ENCODE measurements around the gene ADRB2.

ADRB2 gene

DNA sequence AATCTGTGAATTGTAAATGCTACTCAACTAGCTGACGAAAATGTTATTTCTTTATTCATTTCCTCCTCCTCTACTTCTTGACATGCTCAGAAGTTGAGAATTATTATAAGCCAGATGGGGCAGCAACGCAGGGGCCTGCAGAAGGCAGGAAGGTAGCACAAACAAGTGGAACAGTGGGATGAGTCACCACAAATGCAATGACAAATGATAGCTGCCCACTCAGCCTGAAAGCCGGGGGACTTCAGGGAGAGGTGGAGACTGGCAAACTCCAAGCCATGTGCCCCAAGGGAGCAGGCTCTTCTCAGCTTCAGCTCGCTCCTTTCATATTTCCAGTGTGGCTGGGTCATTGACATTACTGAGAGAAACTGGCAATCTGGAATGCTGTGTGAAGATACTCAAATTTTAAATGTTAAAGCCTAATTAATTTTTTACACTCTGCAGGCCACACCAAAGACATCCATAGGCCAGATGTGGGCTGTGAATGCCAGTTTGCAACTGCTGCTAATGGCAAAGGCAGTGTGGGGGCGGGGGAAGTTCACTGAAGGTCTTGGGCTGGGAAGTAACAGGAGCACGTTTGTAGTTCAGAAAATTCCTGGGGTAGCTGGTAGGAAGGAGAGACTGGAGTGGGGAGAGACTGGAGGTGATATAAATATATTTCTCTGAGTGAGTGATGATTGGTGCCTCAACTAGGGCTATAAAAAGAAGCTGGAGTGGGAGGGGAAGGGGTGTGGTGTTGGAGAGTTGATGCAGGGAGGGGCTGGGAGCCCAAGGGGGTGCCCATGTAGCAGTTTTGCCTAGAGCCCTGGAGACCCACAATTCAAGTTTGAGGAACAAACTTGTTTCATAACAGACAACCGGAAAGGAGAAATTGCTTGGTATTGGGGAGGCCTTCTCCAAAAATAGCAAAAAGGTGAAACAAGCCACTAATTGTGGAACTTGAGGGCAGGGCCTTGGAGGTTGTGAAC is 20.8 kb upstream of the ADRB2 start:
- no peak for DNase-seq (ENCODE audit: low read depth)

DNA sequence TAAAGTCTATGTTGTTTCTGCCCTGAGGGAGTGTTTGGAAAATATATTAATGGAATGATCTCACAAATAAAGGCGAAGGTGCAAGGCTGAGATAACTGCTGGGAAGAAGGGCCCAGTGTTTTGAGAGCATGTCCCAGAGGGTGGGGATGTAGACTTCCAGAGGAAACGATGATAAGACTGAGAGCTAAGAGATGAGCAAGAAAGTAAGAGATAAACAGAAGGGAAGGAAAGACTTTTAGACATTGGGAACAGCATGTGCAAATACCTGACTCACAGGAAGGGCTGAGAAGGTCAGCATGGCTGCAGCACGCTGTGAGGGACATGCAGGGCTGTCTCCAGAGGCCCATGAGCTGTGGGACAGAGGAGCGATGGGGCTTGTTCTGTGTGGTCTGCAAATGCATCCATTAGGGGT is 19.9 kb upstream of the ADRB2 start:
- DNase-seq (ENCODE audit: low read depth), result no peak

DNA sequence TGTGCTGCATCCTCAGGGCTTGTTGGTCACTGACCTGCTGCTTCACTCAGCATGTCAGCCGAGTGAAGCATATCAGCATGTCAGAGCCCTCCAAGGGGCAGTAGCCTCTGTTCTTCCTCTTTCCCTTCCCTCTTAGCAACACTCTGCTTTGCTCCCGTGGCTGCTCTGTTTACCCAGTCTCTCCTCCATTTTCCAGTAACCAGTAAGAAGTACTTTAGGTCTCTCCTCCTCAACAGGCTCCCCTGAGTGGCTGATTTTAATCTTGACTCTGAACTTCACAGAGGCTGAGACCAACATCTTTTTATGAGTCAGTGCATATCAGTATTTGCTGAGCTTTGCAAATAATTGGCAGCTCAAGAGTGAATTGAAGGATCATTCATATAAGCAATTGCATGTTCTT is 18.6 kb upstream of the ADRB2 start:
- no peak for DNase-seq (ENCODE audit: low read depth)

DNA sequence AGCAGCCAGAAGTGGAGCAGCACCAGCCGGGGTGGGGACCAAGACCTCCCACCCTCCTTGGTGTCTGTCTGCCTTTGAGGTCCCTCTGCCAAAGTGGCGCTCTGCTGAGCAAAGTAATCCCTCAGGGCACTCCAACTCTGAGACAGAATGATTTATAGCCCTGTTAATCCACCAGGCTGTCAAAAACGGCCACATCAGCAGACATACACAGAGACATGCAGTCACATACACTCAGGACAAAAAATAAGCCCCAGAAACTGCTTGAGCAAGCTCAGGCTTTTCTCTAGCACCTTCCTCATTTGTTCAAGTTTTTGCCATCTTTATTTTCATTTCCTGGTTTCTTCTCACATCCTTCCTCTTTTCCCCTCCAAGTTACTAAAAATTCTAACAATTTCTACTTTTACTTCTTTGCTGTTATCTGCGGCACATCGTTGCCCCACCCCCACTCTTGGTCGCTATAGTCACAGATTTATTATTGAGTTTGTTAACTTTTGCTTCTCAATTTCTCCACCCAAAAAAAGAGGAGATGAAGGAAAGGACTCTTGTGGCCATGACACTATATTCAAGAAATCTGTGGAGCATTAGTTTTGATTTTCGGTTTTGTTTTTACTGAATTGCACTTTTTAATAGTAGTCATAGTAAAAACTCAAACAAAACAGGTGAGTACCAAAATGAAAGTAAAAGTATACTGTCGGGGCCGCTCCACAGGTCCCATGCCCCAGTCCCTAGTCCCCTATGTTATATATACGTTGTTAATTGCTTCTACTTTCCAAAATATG is 17.4 kb upstream of the ADRB2 start:
- no peak for DNase-seq (ENCODE audit: low read depth)

DNA sequence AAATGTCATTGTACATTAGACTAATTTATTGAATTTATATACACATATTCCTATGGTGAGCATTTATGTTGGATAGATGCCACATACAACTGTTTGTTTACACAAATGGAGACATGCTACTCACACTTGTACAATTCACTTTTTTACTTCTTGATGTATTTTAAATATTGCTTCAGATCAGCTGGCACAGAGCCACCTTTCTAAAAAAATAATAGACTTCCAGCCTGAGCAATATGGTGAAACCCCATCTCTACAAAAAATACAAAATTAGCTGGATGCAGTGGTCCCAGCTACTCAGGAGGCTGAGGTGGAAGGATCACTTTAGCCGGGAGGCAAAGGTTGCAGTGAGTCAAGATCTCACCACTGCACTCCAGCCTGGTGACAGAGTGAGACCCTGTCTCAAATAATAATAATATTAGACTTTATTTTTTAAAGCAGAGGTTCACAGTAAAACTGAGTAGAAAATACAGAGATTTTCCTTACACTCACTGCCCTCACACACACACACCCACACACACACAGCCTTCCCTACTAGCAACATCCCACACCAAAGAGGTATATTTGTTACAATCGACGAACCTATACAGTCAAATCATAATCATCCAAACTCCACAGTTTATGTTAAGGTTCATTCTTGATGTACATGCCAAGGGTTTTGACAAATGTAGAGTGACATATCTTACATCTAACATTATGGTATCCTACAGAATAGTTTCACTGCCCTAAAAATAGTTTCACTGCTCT is 16.5 kb upstream of the ADRB2 start:
- no peak for DNase-seq (ENCODE audit: low read depth)

DNA sequence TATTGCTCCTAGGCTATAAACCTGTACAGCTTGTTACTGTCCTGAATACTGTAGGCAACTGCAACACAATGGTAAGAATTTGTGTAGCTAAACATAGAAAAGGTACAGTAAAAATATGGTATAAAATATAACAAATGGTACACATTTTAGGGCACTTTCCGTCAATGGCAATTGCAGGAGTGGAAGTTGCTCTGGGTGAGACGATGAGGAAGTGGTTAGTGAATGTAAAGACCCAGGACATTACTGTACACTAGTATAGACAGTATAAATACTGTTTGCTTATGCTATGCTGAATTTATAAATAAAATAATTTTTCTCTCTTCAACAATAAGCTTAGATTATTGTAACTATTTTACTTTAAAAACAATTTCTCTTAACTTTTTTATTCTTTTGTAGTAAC is 15.6 kb upstream of the ADRB2 start:
- no peak for DNase-seq (ENCODE audit: low read depth)

DNA sequence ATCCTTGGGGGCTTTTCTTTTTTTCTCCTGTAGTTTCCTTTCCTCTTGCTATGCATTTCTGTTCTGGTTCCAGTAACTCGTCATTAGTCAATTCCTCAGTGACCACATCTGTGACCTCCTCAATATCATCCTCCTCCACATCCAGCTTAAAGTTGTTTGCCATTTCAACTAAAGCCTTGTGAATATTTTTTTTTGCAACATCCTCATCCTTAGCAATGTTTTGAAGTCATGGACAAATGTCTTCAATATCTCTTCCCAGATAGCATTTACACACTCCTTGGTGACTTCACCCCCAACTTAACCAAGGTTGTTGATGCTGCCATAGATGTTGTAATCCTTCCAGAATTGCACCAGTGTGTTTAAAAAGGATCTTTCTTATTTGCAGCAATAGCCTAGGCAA is 14.7 kb upstream of the ADRB2 start:
- no peak for DNase-seq (ENCODE audit: low read depth)

DNA sequence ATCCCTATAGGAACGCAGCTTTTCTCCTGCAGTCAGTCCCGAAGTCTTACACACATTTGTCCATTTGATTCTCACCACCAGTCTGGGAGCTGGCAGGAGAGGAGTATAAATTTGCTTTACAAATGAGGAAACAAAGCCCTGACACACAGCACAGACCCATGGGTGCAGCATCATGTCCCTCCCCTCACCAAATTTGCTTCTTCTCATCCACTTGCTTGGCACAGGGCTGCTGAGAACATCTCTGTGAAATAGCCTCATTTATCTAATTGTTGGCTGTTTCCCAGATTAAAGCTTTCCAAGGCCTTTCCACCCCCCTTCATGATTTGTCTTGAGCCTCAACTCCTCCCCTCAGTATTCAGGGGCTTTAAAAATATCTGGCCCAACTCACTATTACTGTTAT is 11.3 kb upstream of the ADRB2 start:
- DNase-seq (ENCODE audit: low read depth), result no peak

DNA sequence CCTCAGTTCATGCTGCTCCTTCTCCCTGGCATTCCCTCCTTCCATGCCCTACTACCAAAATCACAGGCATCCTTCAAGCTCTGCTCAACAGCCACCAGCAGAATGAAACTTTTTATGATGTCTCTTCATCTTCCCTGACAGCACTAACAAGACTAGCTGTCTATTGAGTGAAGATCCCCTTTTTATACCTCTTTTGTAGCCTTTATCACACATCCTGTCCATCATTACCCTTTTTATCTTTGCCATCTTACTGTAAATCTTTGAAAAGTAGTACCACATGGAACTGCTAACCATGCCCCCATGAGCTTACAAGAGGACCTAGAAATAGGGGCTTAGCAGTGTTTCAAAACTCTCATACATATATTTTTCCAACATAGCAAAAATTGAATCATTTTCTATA is 10.8 kb upstream of the ADRB2 start:
- no peak for DNase-seq (ENCODE audit: low read depth)

DNA sequence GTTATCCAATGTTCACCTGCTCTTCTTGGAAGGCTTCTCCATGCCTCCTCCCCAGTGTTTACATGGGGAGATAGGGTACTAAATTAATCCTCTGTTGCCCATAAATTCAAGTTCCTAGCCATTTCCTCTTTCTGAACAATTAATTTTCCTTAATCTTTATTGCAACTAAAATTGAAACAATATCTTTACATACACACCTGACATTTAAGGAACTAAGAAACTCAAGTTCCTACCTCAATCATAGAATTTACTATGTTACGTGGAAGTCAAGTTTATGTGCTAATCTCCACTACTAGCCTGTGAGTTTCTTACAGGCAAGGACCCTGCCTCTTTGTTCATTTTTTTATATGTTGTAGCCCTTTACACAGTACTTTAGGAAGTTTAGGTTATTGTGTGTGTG is 10.1 kb upstream of the ADRB2 start:
- no peak for DNase-seq (ENCODE audit: low read depth)

DNA sequence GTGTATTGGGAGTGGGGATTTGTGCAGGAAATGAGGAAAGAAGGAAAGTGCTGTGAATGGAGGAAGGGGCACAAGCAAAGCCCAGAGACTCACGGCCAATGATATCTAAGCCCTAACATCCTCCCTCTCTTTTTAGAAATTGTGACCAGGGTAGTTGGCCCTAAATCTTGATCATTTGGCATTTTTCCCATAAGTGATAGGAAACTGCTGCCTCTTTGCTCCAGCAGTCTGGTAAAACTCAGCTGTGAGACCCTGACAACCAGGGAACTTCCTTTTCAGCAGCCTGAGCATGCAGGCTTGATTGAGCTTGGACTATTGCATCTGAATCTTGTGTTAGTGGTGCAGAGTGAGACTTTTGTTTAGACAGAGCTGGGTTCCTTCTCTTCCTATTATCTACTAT is 9.6 kb upstream of the ADRB2 start:
- DNase-seq (ENCODE audit: low read depth), result no peak

DNA sequence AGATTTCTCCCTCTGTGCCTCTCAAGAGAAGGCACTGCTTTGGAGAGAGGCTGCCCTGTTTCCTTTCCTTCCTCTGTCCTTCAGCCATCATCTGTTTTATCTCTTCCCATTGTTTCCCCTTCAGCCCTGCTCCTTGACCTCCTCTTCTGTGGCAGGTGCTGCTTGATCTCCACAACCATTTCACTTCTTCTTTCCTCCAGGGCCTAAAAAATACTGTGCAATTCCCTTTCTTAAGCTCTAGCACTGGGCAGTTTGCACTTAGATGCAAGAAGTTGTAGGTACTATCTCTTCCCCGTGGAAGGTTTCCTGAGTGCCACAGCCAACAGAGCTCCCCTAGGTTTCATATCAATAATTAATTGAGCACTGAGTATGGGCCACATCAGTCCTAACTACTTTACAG is 8.8 kb upstream of the ADRB2 start:
- DNase-seq (ENCODE audit: low read depth), result no peak

DNA sequence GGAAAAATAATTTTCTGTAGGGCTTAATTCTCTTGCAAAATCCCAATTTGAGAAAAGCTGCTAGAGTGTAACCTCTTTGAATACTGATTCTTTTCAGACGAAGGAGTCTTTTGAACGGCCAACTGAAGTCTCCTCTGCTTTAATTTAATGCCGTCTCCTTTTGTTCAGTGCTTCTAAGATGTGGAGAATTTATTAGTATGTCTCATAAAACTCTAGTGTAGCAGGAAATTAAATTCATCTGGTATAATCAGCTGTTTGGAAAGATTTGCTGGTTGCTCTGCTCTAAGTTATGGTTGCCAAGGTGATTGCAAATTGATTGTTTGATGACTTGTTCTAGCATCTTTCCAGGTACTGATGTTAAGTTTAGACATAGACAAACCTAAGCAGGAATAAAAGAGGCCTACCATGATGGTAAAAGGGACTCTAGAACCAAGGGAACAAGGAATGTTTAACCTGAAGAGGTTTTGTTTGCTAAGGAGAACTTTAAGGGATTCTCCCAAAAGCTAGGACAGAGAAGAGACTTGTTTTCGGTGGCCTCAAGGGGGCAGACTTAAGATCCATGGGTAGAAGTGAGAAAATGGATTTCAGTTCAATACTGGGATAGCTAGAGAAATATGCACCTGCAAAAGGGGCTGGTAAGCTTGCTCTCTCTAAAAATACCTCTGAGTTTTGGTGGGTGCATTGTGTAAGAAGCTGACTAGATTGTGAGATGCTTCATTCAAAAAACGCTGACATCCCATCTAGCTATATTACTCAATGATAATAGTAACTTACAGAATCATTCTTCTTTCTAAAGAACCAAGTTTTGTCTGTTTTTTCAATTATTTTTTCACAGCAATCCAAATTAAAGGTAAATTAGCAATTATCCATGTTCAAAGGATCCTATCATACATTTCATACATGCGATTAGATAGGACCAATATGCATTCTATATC is 5.7 kb upstream of the ADRB2 start:
- DNase-seq (ENCODE audit: low read depth), result no peak

DNA sequence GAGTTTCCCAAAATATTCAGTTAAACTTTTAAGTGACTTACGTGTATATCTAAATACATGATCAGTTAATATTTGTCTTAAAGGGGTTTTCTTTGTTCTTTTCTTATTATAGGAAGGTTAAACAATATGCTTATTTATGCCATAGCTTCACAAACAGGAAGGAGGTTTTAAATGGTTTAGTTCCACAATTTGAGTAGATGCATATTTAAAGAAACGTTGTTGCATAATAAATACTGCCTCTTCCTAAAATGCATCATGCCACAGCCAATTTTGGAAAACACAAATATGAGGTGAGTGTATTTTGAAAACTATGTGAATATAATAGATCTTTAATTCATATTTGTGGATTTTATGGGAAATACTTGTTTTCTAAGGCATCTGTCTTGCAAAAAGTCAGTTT is 2.5 kb upstream of the ADRB2 start:
- no peak for DNase-seq (ENCODE audit: low read depth)

DNA sequence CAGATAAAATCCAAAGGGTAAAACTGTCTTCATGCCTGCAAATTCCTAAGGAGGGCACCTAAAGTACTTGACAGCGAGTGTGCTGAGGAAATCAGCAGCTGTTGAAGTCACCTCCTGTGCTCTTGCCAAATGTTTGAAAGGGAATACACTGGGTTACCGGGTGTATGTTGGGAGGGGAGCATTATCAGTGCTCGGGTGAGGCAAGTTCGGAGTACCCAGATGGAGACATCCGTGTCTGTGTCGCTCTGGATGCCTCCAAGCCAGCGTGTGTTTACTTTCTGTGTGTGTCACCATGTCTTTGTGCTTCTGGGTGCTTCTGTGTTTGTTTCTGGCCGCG is 727 bp upstream of the ADRB2 start:
- DNase-seq (ENCODE audit: low read depth), result no peak

DNA sequence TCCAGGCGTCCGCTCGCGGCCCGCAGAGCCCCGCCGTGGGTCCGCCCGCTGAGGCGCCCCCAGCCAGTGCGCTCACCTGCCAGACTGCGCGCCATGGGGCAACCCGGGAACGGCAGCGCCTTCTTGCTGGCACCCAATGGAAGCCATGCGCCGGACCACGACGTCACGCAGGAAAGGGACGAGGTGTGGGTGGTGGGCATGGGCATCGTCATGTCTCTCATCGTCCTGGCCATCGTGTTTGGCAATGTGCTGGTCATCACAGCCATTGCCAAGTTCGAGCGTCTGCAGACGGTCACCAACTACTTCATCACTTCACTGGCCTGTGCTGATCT is 294 bp downstream of the ADRB2 start:
- DNase-seq (ENCODE audit: low read depth), result no peak

DNA sequence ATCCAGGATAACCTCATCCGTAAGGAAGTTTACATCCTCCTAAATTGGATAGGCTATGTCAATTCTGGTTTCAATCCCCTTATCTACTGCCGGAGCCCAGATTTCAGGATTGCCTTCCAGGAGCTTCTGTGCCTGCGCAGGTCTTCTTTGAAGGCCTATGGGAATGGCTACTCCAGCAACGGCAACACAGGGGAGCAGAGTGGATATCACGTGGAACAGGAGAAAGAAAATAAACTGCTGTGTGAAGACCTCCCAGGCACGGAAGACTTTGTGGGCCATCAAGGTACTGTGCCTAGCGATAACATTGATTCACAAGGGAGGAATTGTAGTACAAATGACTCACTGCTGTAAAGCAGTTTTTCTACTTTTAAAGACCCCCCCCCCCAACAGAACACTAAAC is 1.3 kb downstream of the ADRB2 start:
- no peak for DNase-seq (ENCODE audit: low read depth)

DNA sequence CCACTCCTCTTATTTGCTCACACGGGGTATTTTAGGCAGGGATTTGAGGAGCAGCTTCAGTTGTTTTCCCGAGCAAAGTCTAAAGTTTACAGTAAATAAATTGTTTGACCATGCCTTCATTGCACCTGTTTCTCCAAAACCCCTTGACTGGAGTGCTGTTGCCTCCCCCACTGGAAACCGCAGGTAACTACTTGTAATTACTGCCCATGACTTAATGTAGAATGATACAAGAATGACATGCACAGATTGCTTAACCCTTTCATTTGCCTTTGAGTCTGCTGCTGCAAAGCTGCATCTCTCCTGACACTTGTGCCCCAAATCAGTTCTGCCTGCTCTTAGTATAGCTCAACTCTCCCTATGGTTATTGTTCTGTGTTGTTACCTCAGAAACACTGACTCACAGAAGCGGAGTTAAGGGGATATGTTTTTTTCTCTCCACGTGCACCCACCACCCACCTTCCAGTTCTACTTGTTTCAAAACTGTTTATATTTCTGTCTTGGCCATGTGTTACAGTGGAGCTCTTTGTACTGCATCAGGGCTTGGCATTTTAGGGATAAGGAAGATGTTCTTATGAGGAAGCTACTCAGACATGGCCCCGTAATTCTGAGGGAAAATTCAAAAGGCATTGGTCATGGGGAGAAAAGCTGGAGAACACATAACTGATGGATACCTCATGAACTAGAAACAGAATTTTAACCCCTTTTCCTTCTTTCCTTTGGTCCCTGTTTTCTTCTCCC is 2.3 kb downstream of the ADRB2 start:
- DNase-seq (ENCODE audit: low read depth), result no peak

DNA sequence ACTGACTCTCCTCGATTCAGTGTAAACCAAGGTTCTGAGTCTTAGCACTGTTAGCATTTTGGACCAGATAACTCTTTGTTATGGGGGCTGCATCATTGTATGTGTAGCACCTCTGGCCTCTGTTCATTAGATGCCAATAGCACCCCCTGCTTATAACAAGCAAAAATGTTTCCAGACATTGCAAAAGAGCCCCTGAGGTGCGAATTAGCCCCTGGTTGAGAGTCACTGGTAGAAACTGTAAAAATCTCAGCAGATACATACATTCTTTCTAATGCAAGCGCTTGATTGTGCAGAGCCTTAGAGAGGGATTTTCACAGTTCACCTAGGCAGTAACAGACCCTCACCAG is 2.8 kb downstream of the ADRB2 start:
- no peak for DNase-seq (ENCODE audit: low read depth)

DNA sequence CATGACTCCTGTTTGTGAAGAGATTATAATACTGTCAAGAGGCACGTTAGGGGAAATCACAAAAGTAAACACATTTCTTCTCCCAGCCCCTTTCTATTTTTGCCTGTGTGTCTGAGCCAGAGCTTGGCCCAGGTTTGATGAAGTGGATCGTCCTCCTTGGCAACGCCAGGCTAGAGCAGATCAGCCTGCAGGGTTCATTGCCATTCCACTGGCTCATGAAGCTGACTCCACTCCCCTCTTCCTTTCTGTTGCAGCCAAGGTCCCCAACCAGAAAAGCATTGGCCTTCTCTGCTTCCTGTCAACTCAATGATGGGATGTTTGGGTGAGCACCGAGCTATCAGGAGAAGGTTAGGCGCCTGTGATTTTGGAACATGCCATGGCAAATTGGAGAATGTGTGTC is 3.3 kb downstream of the ADRB2 start:
- no peak for DNase-seq (ENCODE audit: low read depth)

DNA sequence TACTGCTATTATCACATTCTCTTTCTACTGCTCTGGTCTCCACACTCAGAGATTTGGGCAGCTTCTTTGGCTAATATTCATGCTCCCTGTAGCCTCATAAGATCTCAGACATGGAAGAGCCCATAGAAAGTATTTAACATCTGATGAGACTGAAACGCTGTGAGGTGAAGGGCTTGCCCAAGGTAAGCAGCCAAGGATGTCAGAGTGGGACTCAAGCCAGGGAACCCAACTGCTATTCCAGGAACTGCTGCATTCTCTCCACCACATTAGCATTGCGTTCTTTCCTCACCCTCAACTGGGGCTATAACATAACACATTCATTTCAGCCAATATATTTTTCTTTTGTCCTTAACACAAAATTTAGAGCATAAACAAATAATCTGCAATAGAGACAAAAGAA is 3.8 kb downstream of the ADRB2 start:
- DNase-seq (ENCODE audit: low read depth), result no peak
